HG03196 (cell line): ENCODE measurements around the gene B9D2.
"Not testable (repeated sequence)": the region's sequence is repeated elsewhere in the genome, so short reads cannot be mapped to it uniquely, and the experiment has no call there.

ENCODE experiments used
- ATAC-seq: cut with Tn5 transposase; IDR thresholded peaks from one replicate; pipeline ENCODE4 v1.9.1; 2021; ENCODE audit not compliant: unreplicated experiment

The B9D2 gene, protein sequence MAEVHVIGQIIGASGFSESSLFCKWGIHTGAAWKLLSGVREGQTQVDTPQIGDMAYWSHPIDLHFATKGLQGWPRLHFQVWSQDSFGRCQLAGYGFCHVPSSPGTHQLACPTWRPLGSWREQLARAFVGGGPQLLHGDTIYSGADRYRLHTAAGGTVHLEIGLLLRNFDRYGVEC

DNA sequence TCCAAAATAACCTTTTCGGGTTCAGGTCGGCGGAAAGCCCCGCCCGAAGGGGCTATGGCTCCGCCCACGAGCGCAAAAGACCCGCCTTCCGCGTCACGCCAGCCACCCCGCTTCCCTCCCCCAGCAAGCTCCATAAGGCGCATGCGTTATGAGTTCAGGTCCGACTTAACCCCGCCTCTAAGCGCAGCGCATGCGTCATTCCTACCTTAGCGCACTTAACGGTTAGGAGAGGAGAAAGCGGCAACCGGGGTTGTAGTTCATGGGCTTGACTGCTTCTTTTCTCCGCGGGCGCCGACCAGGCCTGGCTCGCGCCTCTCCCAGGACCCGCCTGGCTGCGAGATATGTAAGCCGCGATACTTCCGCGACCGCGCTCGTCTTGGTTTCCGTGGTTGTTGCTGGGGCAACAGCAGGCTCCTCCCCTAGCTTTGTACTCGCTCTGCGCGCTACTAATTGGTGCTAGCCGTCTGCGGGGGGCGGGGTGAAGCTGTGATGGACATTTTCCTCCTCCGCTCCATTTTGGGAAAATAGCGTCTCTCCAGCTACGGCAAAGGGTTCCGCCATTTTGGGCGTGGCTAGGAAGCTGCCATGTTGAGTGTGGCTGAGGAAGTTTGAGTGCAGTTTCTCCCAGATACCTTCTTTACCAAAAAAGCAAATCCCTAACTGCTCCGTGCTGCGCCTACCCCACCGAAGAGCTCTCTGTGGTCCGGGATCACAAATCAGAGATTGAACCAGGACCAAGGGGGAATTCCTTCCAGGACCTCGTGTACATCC is at the start of gene B9D2:
Gene B9D2 (minus strand): TSS at position 397 of the 771 bp plus-strand sequence. CDS start 630 bp downstream, outside the sequence.
- peak; percentile 71 for ATAC-seq

DNA sequence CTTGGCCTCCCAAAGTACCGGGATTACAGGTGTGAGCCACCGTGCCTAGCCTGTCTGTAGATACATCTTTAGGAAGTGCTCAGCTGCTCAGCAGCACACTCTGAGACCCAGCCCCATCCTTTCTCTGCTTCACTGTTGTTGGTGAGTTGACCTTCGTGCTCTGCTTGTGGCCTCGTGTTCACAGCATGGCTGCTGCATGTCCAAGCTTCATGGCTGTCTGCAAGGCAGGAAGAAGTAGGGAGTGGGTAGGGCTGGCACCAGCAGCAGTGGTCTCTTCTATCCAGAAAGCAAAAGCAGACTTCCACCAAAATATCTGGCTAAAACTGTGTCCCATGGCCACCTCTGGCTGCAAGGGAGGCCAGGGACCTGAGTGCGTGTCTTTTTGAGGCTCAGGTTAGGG is 49.0 kb upstream of the B9D2 start:
- ATAC-seq = no peak

DNA sequence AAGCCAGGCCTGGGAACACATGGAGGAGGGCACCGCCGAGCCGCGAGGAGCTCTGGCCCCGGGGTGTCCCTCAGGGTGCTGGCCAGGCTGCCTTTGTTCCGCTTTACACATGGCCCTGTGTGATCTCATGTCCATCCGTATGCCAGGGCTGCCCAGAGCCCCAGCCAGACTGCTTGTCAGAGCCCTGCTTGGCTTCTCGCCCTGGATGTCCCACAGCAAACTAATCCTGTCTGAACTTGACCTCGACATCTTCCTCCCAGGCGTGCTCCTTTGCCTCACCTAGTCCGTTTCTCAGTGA is 48.0 kb upstream of the B9D2 start:
- ATAC-seq = no peak

DNA sequence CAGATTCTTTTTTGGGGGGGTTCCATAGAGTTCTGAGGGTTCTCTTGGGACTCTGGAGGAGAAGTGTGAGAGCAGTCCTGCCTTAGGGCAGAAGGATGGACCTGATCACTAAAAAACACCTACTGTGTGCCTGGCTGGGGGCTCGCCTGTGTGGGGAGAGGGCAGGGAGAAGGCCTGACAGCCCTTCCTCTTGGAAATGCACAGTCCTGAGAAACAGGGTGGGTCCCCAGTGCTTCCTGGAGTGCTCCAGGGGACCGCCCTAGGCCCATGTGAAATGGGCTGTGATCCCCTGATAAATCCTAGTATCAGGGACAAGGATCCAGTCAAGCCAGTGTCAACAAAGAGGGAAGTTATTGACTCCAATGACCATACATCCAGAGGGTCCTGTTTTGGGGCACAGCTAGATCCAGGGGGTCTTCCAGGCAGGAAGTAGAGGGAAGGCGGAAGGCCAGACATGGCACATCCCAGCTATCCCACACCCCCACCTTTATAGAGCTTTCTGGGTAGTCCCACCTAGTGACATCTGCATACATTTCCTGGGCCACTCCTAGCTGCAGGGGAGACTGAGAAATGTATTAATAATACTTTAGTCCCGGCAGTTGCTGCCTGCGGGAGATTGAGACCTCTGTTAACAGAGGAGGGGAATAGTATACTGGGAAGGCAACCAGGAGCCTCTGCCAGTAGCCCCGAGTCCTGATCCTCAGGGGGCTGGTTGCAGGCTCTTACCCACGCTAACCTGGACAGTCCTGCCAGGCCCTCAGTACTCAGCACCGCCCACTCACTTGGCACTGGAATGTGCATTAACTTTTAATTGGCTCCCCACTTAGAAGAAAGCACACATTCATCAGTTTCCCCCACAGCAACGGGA is 47.4 kb upstream of the B9D2 start:
- no peak for ATAC-seq

DNA sequence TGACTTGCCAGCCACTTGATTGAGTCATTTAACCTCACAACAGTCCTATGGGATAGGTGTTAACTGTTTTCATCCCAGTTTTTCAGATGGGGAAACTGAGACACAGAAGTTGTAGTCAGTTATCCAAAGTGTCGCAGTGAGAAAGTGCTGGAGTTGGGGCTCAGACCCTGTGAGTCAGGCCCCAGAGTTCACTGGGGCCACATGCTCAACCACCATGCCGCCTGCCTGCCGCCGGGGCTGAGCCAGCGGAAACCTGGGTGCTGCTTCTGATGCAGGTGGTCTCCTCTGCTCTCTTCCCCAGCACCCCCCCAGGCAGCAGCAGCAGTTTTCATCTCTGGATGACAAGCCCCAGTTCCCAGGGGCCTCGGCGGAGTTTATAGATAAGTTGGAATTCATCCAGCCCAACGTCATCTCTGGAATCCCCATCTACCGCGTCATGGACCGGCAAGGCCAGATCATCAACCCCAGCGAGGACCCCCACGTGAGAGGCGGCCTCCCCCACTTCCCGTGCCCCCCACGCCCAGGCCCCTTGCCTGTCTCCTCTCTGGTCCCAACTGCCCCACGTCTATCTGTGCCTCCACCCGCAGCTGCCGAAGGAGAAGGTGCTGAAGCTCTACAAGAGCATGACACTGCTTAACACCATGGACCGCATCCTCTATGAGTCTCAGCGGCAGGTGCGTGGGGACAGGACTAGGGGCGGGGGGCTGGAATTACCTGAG is 46.5 kb upstream of the B9D2 start:
- ATAC-seq = no peak

DNA sequence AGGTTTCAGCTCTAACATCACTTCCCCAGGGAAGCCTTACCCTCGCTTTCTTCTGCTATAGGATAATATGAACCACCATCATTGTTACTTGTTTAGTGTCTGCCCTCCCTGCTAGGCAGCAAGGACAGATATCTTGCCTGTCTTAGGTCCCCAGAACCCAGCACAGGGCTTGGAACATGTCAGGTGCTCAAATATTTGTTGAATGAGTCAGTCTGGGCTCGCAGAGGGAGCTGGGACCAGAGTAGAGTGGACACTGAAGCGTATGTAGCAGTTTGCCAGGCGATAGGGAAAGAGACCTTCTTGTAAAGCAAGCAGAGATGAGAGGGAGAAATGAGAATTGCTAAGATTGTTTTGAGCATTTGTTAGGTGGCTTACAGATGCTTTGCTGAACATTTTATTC is 45.3 kb upstream of the B9D2 start:
- no peak for ATAC-seq

DNA sequence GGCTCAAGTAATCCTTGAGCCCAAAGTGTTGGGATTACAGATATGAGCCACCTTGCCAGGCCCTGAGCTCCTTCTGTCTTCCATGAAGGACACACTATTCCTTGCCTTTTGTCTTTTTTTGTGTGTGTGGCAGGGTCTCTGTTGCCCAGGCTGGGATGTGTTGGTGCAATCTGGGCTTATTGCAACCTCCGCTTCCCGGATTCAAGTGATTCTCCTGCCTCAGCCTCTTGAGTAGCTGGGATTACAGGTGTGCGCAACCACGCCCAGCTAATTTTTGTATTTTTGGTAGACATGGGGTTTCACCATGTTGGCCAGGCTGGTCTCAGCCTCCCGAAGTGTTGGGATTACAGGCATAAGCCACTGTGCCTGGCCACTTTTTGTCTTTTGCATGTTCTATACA is 44.9 kb upstream of the B9D2 start:
- ATAC-seq = not testable (repeated sequence)

DNA sequence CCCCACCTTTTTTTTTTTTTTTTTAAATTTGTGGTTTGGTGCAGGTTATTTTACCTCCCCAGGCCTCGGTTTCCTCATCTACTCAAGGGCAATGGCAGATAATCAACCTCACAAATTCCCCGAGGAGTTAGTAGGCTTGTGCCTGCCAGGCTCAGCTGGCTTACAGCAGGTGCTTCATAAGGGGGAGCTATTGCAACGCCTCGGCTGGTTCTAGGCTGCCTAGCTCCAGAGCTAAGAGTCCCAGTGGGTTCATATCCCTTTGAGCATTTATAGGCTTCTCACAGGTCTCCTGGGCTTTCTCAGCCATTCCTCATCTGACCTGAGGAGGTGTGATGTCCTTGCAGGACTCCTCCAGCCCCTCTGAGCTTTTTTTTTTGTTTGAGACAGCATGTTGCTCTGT is 44.3 kb upstream of the B9D2 start:
- no peak for ATAC-seq

DNA sequence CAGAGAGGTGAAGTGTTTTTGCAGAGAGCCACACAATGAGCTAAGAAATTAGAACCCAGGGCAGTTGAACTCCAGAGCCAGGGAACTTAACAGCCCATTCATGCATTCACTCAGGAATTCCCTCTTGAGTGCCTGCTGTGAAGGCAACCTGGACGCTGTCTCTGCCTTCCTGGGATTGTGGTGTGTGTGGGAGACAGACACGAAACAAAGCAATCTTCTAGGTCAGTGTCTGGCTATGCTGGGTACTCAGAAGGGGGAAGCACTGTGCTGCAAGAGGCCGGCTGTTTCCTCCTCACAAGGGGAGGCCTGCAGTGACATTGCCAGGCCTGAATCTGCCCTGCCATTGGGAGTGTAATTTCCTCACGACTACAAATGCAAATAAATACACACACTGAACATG is 43.3 kb upstream of the B9D2 start:
- no peak for ATAC-seq

DNA sequence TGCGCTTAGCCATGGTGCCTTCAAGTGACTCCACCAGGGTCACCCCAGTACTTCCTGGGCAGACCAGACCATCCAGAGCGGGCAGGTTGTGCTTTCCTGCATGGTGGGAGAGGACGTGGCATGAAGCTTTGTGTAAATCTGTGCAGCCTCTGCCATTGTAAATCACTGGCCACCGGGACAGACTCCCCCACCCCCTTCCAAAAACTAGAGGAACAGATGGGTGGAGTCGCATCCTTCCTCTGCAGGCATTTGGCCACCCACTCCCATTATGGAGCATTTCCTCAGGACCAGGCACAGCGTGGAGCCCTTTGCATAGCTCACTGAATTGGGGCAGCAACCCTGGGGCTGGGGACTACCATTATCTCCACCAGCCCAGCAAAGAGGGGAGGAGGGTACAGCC is 41.8 kb upstream of the B9D2 start:
- no peak for ATAC-seq

DNA sequence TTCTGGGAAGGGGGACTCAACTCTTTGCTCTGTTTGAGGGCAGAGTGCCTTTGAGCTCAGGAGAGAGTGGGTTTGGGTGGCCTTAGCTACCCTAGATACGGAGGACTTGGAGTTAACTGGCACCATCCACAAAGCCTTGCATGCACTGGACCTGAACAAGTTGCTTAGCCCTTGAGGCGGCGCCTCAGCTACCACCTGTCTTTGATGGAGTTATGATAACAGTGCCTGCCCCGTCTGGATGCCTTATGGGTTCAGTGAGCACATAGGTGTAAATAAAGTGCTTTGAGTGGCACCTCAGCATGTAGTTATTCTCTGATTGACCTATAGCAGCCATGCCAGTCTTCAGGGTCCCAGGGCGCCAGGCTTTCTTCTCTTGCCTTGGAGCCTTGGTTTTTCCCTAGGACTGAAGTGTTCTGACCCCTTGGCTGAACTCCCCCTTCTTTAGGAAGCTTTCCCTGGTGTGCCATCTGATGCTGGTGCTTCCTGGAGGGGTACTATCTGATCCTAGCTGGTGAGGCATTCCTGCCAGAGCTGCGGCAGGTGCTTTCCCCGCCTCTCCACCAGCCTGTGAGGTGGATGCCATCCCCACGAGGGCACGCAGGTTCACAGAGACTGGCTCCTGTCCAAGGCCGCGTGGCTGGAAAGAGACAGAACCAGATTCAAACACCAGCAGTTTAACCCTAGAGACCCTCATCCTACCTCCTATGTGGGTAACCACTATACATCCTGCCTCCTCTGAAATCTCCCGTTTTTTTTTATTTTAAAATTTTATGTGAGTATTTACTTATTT is 39.4 kb upstream of the B9D2 start:
- ATAC-seq = no peak

DNA sequence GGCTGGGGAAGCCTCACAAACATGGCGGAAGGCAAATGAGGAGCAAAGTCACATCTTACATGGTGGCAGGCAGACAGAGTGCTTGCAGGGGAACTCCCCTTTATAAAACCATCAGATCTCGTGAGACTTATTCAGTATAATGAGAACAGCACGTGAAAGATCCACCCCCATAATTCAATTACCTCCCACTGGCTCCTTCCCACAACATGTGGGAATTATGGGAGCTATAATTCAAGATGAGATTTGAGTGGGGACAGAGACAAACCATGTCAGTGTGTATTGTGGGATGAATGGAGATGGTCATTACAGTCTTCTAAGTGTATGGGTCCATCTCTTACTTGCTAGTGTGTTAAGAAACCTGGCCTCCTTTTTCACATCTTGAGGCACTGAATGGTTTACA is 38.1 kb upstream of the B9D2 start:
- ATAC-seq = no peak

DNA sequence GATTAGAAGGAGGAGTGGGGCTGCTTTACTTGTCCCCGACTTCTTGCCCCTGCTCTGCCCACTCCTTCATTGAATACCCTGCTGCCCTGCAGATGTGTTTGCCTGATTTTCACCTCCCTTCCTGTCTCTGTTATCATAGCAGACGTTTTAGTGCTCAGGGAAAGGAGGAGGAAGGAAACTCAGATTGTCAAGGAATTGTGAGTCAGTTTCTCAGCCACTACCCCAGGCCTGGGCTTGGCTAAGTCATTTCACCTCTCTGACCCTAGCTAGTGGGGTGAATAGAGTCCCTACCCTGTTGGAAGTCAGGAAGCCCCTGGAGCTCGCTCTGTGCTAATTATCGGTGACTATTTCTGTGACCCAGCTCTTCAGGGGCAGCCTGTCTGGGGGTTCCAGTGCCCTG is 37.5 kb upstream of the B9D2 start:
- ATAC-seq = no peak

DNA sequence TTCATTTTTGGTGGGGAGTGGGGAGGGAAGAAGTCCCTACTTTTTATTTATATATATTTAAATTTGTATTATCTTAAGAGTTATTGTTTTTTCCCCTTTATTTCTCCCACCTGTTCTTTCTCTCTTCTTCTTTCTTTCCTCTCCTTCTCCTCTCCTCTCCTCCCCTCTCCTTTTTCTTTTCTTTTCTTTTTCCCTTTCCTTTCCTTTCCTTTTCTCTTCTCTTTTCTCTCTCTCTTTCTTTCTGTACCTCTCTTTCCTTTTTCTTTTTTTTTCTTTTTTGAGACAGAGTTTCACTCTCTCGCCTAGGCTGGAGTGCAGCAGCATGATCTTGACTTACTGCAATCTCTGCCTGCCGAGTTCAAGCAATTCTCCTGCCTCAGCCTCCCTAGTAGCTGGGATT is 35.6 kb upstream of the B9D2 start:
- no peak for ATAC-seq

DNA sequence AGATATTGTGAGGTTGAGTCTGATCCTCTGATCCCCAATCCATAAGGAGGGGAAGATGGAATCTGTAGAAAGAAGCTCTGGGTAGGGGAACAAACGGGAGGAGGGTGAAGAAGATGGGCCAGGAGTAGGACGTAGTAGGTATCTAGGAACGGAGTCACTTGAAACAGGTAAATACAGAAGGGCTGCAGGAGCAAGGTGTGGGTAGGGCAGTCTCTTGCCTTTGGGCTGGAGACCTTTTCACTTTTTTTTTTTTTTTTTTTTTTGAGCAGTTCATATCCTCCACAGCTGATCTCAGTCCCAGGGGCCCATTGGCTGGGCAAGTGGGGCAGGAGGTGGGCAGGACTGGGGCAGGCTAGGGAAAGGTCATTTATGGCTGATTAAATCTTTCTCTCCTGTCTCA is 35.1 kb upstream of the B9D2 start:
- ATAC-seq = no peak

DNA sequence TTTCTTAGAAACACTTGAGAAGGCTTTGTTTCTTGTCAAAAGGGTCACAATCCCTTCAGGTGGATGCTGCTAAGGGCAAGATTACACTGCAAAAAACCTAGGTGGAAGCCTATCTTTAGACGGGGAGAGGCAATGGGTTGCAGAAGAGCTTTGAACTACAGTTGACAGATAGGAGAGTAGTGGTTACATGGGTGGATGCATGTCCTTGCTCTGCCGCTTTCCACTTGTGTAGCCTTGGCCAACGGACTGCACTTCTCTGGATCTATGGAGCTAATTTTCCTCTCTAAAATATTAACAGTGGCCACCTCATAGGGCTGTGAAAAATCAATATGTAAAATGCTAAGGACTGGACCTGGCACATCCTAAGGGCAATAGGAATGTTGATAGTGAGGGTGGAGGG is 34.6 kb upstream of the B9D2 start:
- ATAC-seq = no peak

DNA sequence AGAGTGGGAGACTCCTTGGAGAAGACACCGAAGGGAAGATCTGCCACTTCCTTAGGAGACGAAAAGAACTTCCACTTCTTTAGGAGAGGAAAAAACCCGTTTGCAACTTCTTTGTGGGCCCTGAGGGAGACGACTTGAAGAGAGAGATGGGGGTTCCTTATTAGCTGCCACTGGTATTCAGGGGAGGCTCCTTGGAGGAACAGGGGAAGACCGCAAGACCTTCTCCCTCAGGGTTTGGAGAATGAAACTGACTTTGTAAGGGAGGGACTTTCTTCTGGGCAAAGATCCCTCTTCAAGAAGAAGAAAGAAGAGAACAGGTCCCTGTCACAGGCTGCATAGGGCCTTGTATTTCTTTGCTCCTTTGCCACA is 34.1 kb upstream of the B9D2 start:
- no peak for ATAC-seq

DNA sequence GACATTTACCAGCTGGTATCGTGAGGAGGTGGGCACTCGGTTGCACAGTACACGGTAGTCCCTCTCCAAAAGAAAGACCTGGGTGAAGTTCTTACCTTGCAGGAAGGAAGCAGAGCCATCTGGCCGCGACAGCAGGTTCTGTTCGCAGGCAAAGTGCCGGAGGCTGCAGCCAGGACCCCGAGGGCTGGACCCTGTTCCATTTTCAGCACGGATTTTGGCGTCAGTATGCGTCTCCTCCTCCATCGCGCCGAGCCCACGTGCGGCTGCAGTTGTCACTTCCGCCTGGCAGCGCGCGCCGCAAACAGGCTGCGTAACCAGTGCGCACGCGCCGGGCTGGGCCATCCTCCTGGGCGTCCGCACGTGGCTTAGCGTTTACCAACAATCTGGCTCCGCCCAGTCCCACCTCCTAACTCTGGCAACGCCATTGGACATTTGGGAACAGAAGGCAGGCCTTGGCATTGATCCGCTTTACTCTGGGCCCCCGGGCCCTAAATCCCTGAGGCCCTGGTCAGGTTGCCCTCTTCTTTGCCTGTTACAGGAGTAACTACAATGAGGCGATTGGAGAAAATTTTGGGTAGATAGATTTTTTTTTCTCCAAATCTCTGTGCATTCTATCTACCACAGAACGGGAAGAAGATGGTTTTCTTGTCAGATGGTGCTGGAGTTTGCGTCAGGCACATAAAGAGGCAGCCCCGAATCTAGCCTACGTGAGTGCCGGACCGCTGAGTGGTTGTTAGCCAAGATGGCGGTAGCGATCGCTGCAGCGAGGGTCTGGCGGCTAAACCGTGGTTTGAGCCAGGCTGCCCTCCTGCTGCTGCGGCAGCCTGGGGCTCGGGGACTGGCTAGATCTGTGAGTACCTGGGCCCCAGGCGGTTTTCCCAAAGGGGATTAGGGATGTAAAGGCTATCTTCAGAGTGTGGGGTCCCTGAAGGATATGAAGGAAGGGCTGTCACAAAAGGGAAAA is 33.4 kb upstream of the B9D2 start, which contains the start of the genes BCKDHA and EXOSC5:
Gene BCKDHA (plus strand): TSS at position 733 of the 964 bp plus-strand sequence. CDS start 10 bp downstream, at position 743.
Gene EXOSC5 (minus strand): TSS at position 274 of the 964 bp plus-strand sequence. CDS start 31 bp downstream, at position 243.
- peak; percentile 87 for ATAC-seq

DNA sequence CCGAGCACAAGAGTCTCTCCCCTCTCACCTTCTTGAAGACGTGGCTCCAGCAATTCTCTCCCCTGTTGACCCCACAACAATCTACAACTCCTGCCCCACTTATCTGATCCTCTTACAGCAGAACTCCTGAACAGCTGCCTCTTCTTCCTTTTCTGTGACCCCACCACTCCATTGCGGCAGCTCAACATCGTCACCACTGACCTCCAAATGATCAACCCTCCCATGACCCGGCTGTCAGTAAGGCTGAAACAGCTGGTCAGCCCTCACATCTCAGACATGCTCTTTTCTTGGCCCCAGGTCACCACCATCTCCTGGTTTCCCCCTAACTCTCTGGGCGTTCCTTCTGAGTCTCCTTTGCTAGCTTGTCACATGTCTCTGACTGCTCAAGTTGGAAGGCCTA is 31.4 kb upstream of the B9D2 start:
- no peak for ATAC-seq
